HG03575 (cell line): ENCODE measurements around the gene PDK3.

Experiments
- ATAC-seq: cut with Tn5 transposase; IDR thresholded peaks from one replicate; pipeline ENCODE4 v1.9.1; 2021; ENCODE audit not compliant: unreplicated experiment, insufficient number of reproducible peaks, low FRiP score; ENCODE audit errors: extremely low read depth

PDK3 gene

GRCh38 chrX:24526616-24527015 lies 61.5 kb downstream of the PDK3 start:
- ATAC-seq = no peak

GRCh38 chrX:24528605-24529004 lies 63.5 kb downstream of the PDK3 start:
- no peak for ATAC-seq

- no peak for ATAC-seq
These were observed 71.5 kb downstream of the PDK3 start for GRCh38 chrX:24536551-24536950.

DNA sequence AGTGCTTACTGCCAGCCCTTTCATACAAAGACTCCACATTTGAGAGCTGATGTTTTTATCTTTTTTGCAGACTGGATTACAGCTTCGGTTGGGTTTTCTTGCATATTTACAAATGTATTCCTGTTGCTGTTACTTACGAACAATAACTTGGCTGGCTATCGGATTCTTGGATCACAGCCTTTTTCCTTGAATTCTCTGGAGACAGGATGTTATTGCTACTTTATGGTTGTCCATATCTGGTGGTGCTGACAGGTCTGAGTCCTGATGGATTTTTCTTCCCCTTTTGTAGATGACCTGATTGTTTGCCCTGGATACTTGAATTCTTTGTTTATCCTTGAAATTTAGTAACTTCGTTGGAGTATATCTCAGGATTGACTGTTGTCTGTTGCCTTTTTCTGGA lies 77.7 kb downstream of the PDK3 start:
- ATAC-seq = no peak

DNA sequence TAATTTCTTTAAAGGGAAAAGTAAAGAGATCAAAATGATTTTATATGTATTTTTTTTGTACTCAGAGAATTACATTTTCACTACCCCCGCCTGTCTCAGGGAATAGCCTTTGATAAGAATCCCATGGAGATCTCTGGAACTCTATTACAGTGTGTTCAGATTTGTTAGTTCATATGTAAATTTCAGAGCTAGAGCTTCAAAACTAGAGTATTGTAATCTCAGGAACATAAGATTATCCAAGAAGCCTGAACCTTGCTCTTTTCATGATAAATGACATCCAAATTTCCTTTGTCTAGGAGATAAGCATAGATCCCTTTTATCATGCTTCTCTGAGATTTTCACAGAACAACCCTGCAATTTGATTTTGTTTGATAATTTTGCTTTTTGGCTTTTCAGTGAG lies 82.9 kb downstream of the PDK3 start:
- no peak for ATAC-seq

DNA sequence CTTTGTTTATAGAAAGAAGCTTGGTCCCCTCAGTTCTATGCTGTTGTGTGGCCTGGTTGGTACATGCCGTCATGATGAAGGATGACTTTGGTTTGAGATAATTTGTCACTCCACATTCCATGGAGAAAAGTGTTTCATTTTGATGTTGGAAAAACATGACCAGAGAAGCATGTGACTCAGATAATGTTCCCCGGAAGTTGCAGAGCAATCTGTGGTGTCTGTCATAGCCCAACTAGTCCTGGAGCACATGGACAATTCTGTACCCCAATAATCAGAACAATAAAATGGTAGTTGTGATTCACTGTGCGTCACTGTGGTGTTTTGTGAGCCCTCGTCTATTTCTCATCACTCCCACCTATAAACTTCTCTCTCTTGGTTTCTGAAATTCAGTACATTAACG lies 85.1 kb downstream of the PDK3 start:
- no peak for ATAC-seq

DNA sequence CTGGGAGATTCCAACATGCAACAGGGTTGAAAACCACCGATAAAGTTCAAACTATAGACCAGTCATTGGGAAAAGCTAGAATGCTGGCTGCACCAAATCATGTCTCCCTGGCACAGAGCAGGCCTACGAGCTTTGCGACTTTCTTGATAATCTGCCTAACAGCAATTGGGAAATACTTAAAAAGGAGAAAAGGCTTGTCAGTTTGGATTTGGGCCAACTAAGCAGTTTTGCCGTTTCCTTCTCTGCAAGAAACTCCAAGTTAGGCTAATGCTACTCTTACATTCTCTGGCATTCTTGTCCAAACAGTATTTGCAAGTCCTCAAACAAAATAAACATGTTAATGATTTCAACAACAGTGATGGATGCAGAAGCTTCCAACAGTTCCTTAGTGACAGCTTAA lies 87.9 kb downstream of the PDK3 start:
- no peak for ATAC-seq

DNA sequence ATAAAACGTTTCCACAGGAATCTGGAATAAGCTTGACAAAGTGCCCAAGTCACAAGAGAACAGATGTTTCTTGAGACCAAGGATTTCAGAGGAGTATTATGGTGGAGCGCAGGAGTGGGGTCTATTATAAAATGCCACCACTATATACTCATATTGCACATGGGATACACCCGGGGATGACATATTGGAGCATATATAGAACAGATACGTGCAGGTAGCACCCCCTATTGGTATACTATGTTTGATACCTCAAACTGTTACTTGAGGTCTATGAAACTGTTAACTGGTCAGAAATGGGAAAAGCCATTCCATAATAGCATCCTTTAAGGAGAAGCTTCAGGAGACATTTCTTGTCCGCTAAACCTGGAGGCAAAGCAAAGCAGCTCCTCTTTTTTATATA lies 96.0 kb downstream of the PDK3 start:
- ATAC-seq = no peak

DNA sequence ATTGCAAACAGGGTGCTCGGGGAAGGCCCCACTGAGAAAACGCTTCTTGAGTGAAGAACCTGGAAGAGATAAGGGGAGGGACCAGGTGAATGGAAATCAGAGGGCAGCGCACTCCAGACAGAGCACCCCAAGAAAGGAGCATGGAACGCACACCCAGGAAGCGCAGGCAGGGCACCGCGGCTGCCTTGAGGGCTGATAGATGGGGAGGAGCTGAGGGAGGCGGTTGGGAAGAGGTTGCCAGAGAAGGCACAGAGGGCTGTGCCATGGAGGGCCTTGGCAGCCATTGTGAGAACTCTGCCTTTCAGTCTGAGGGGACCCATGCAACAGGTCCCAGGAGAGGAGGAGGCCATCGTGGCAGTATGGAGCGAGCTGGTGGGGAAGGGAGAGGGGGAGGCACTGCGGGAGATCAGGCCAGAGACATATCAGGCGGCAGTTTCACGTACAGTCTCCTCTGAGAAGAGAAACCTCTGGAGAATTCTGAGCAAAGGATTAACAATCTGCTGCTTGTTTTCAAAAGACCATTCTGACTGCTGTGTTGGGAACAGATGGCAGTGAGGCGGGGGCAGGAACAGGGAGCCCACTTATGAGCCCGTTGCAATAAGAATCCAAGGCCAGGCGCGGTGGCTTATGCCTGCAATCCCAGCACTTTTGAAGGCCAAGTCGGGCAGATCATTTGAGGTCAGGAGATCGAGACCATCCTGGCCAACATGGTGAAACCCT lies 98.4 kb downstream of the PDK3 start:
- ATAC-seq = no peak

DNA sequence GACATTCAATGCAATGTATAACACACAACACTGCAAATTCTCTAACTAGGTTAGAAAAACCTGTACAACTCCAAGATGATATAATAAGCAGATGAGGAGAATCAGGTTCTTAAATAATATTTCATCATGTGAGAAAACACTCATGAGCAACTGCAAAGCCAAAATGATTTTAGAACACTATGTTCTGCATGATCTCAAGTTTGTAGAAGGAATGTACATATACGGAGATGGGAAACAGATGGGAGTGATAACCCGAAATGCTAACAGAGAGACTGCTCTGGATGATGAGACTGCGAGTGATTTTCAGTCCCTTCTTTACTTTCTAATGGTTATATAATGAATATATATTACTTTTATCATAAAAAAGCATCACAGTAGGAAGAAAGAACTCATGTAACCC lies 101.2 kb downstream of the PDK3 start:
- no peak for ATAC-seq

DNA sequence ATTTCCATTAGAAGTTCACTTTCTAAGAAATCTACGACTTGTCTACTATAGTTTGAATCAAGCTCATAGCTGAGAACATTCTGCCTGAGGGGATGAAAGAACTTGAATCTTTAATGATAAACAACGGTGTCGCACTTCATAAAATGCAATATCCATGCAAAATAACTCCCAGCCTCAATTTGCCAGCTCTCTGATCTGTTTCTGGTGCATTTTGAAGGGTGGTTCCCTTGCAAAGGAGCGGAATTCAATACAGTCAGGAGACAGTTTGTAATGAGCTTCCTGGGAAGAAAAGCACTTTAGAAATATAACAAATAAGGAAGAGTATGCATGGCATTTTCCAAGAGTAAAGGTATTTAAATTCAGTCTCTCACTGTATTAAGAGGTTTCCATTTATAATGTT lies 102.1 kb downstream of the PDK3 start:
- no peak for ATAC-seq

GRCh38 chrX:24574743-24575142 lies 109.7 kb downstream of the PDK3 start:
- ATAC-seq = no peak

- no peak for ATAC-seq
These were observed 110.4 kb downstream of the PDK3 start for GRCh38 chrX:24575496-24575895.

GRCh38 chrX:24577091-24577490 lies 112.0 kb downstream of the PDK3 start:
- no peak for ATAC-seq
